DMS114 treated with DMSO at 0.1 percent for 48 hours (cell line): ENCODE measurements around the gene GCC2.
"Not testable (repeated sequence)": the region's sequence is repeated elsewhere in the genome, so short reads cannot be mapped to it uniquely, and the experiment has no call there.

Experiments
- DNase-seq: peaks from one replicate; lab custom pipeline; 2025; ENCODE audit not compliant: unreplicated experiment; lab: John Stamatoyannopoulos, UW

Gene GCC2

GRCh38 chr2:108448678-108449409, at the start of gene GCC2:
Gene GCC2 (plus strand): TSS chr2:108449206. CDS start chr2:108449275, 69 bp downstream.
- peak; percentile 54 for DNase-seq

- DNase-seq, result no peak
Measured at GRCh38 chr2:108399479-108399878, 49.5 kb upstream of the GCC2 start.

- DNase-seq, result no peak
Measured at GRCh38 chr2:108401800-108402199, 47.2 kb upstream of the GCC2 start.

GRCh38 chr2:108403494-108403893, 45.5 kb upstream of the GCC2 start:
- DNase-seq, result no peak

GRCh38 chr2:108404784-108405397, 44.1 kb upstream of the GCC2 start:
- DNase-seq, result no peak

GRCh38 chr2:108407864-108408729, 40.9 kb upstream of the GCC2 start:
- DNase-seq, result no peak

GRCh38 chr2:108409768-108410167, 39.2 kb upstream of the GCC2 start:
- DNase-seq, result no peak

- DNase-seq, result no peak
Measured at GRCh38 chr2:108412995-108413710, 35.9 kb upstream of the GCC2 start.

GRCh38 chr2:108413711-108414095, 35.3 kb upstream of the GCC2 start:
- DNase-seq, result no peak

GRCh38 chr2:108414256-108414876, 34.6 kb upstream of the GCC2 start:
- DNase-seq, result no peak

GRCh38 chr2:108414945-108415344, 34.1 kb upstream of the GCC2 start:
- no peak for DNase-seq

GRCh38 chr2:108417254-108417653, 31.8 kb upstream of the GCC2 start:
- no peak for DNase-seq

GRCh38 chr2:108418416-108418815, 30.6 kb upstream of the GCC2 start:
- DNase-seq, result no peak

GRCh38 chr2:108423067-108423466, 25.9 kb upstream of the GCC2 start:
- DNase-seq, result no peak

GRCh38 chr2:108423502-108424251, 25.3 kb upstream of the GCC2 start:
- no peak for DNase-seq

GRCh38 chr2:108428286-108429009, 20.6 kb upstream of the GCC2 start:
- no peak for DNase-seq

GRCh38 chr2:108435578-108435977, 13.4 kb upstream of the GCC2 start:
- DNase-seq, result not testable (repeated sequence)

GRCh38 chr2:108436976-108437375, 12.0 kb upstream of the GCC2 start:
- no peak for DNase-seq

- DNase-seq, result no peak
Measured at GRCh38 chr2:108441712-108442111, 7.3 kb upstream of the GCC2 start.
